Measurements from ENCODE around the gene C1orf56. TPM values are rescaled to one million over a fixed set of nuclear protein-coding genes. Genes with fewer than 3 reads are reported as not detected.

Gene C1orf56
- total and polyA plus RNA-seq, 10 of the 15 experiments (the other 5 are each of a cell fraction or from before 2014, with no cell fraction given) = 0.22 to 15.5 (median 1.5) TPM

- TF ChIP-seq IKZF2 (IDR thresholded peaks at IDR 0.05) = no peak
- no peak for TF ChIP-seq CUX1 (IDR thresholded peaks at IDR 0.05; ENCODE audit: insufficient replicate concordance, low read depth, low read length)
- TF ChIP-seq TARDBP (IDR thresholded peaks at IDR 0.05; ENCODE audit: borderline replicate concordance) = no peak
- no peak for TF ChIP-seq RELB (IDR thresholded peaks at IDR 0.05; ENCODE audit: low read depth)
- TF ChIP-seq KLF5 (IDR thresholded peaks at IDR 0.05; ENCODE audit: partially characterized antibody) = no peak
- TF ChIP-seq E2F4 (IDR thresholded peaks at IDR 0.05; ENCODE audit: low read depth, low read length) = no peak
- TF ChIP-seq PAX8 (IDR thresholded peaks at IDR 0.05) = no peak
- no peak for TF ChIP-seq SMAD5 (IDR thresholded peaks at IDR 0.05; ENCODE audit: low read depth)
- TF ChIP-seq PBX3 (IDR thresholded peaks at IDR 0.05; ENCODE audit: insufficient replicate concordance, low read depth, low read length) = no peak
- TF ChIP-seq SREBF1 (IDR thresholded peaks at IDR 0.05; ENCODE audit: low read length) = no peak
- no peak for TF ChIP-seq CBX5 (IDR thresholded peaks at IDR 0.05; ENCODE audit: low read depth)
- no peak for TF ChIP-seq SPI1 (IDR thresholded peaks at IDR 0.05; ENCODE audit: borderline replicate concordance, insufficient read depth, low read depth, low read length)
- no peak for TF ChIP-seq MTA2 (IDR thresholded peaks at IDR 0.05; ENCODE audit: low read depth)
Observed at GRCh38 chr1:151035167-151035566, 12.4 kb upstream of the C1orf56 start (continued).

Measured in GM12878 (cell line).